Pancreas (tissue), 10 donors: ENCODE results near the gene MAGOH. TPM values are rescaled to one million over a fixed set of nuclear protein-coding genes. Genes with fewer than 3 reads are reported as not detected.

Experiments used
- ATAC-seq, 4 donors: fragments of 200-7000 bp; cut with Tn5 transposase; one replicate each; pipeline versions ENCODE4 v1.8.0 to v1.9.1; 2020; ENCODE audit warnings: mild to moderate bottlenecking in 4 of 4, moderate library complexity in 4 of 4
- DNase-seq, 6 donors: peaks; one replicate each; pipeline ENCODE4 v3.0.0-alpha.2; 2020
- FAIRE-seq: peaks from 2 replicates; lab custom pipeline; 2012; peaks lifted over from hg19 to GRCh38; lab: Jason Lieb, UNC
- H3K27ac ChIP-seq, 4 donors: fragments of 200-600 bp; sonication (generic); 1 replicate in 3 of 4; 2 replicates in 1 of 4; pipeline versions ENCODE4 v1.5.0 to v1.8.0; 2020
- H3K27me3 ChIP-seq, 4 donors: fragments of 200-600 bp; one replicate each; pipeline ENCODE4 v1.8.0; 2021
- H3K36me3 ChIP-seq, 3 donors: fragments of 200-600 bp; sonication (generic) in 1 of 3; one replicate each; pipeline versions ENCODE4 v1.5.0 to v1.8.0; 2020 to 2021
- H3K4me1 ChIP-seq, 3 donors: fragments of 200-600 bp; one replicate each; pipeline ENCODE4 v1.8.0; 2021
- H3K4me3 ChIP-seq, 4 donors: fragments of 200-600 bp; sonication (generic) in 2 of 4; one replicate each; pipeline versions ENCODE4 v1.5.0 to v1.8.0; 2020 to 2021
- H3K9me3 ChIP-seq, 4 donors: fragments of 200-600 bp; one replicate each; pipeline ENCODE4 v1.8.0; 2021
- WGBS, 2 donors: extraction: QIAGEN DNeasy Blood & Tissue Kit; methylation state at CpG; one replicate each; pipeline ENCODE4 v1.1.7; 2013; 5-methylcytosine and 5-hydroxymethylcytosine counted together
- intact Hi-C, 3 donors: fragments of 100-400 bp; cut with DNase I; formaldehyde crosslinking; loops; one replicate each; pipeline versions ENCODE4 v1.11.1 to v1.14.2; 2022
- polyA plus RNA-seq, 2 donors: library from polyadenylated mRNA; stranded (reverse); fragments of 200-250 nt; gene quantifications; one replicate each; pipeline ENCODE4 v1.2.3, GENCODE V29; 2013
- total RNA-seq, 6 donors: library from RNA; stranded (reverse); fragmentation: NEBNext Ultra II Directional in 4 of 6; extraction: Animal tissue kit (Norgen Biotek cat#: 25700) in 4 of 6; gene quantifications; one replicate each; pipeline versions ENCODE4 v1.2.1 to v1.2.4, GENCODE V29; 2021 to 2023
- TF ChIP-seq, protein P1 (sequence below), 4 donors: fragments of 200-600 bp; sonication (generic) in 3 of 4; IDR thresholded peaks; one replicate each; pipeline versions ENCODE4 v1.5.0 to v1.8.0; 2021; ENCODE audit warnings: antibody characterized with exemption in 4 of 4
- donor health status: healthy with polysubstance abuse.
- donor health status: DM: no; HTN: no; CAD: no; lungs with moderate emphysema.
- donor health status: DM: no; HTN: no; CAD: no.
- donor health status: control.
- donor health status: control.
- donor health status: Bipolar disorder and iron deficiency.
- donor health status: DM: yes; HTN: yes; CAD: no.
- donor health status: DM: no; HTN: no; CAD: no.
- donor health status: DM: no; HTN: no; CAD: no.
- donor health status: DM: yes; HTN: yes; CAD: no.

Gene MAGOH
- total and polyA plus RNA-seq, 8 donors: 7.8 to 56.3 (median 14.4) TPM

DNA sequence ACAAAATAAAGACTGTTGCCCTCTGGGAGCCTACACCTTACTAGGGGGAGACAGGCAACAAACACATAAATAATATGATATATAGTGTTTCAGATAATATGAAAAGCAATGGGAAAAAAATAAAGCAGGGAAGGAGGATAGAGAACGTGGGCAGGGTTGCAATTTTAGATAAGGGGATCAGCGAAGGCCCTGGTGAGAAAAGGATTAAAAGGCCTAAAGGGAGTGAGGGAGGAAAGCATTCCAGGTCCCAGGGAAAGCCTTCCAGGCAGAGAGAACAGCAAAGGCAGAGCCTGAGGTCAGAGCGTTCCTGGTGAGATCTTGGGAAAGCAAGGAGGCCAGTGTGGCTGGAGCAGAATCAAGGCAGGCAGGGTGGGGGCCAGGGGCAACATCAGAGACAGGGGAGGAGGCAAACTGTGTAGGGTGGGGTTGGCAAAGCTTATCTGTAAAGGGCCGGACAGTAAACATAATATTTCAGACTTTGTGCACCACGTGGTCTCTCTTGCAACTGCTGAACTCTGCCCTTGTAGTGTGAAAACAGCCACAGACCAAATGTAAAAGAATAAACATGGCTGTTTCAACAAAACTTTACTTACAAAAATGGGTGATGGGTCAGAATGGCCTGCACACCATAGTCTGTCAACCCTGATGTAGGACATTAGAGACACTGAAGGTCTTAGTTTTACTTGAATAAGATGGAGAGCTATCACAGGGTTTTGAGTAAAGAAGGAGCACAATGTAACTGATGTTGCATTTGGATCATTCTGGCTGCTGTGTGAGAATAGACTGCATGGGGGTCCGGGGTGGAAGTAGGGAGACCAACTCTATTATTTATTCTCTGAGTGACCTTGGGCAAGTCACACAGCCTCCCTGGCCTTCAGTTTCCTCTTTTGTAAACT lies 55.0 kb downstream of the MAGOH start:
- intact Hi-C loops: loop anchor here in 1 of 3 donors (10.0 kb wide), 2 partner anchors 269 to 479 kb away; no protein-coding TSS in a partner anchor
- peak in 2 of 6 donors; percentile 45 to 74 for DNase-seq

DNA sequence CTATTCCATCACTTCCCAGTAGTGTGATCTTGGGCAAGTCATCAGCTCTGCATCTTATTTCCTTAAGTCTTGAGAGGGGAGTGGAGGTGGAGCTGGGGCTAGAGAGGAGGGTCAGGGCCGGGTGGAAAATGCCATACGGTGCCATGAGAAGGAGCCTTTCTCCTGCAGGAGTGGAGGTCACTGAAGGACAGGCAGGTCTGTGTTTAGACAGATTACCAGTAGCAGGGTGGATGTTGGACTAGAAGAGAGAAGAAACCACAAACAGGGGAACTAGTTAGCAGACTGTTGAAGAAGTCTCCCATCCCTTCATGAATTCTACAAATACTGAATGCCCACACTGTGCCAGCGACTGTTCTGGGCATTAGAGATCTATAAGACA lies 55.6 kb downstream of the MAGOH start:
- intact Hi-C loops: loop anchor here in 1 of 3 donors (10.0 kb wide), 2 partner anchors 268 to 478 kb away; no protein-coding TSS in a partner anchor
- H3K9me3 ChIP-seq: no peaks in the 10 kb centered on the region
- 67 to 73% methylated on average over 3 of the region's 3 CpGs for WGBS, 2 donors
- FAIRE-seq (no peak), ATAC-seq (peak in 1 of 4 donors; percentile 2), DNase-seq (no peak)
- peaks cover 4 to 17% (median 5%) of the 10 kb centered on the region in 3 donors for H3K4me1 ChIP-seq
- no peak overlapping the region for H3K4me3 ChIP-seq
- no peaks in the 10 kb centered on the region for H3K36me3 ChIP-seq
- H3K27me3 ChIP-seq: no peaks in the 10 kb centered on the region
- TF ChIP-seq, protein P1, sequence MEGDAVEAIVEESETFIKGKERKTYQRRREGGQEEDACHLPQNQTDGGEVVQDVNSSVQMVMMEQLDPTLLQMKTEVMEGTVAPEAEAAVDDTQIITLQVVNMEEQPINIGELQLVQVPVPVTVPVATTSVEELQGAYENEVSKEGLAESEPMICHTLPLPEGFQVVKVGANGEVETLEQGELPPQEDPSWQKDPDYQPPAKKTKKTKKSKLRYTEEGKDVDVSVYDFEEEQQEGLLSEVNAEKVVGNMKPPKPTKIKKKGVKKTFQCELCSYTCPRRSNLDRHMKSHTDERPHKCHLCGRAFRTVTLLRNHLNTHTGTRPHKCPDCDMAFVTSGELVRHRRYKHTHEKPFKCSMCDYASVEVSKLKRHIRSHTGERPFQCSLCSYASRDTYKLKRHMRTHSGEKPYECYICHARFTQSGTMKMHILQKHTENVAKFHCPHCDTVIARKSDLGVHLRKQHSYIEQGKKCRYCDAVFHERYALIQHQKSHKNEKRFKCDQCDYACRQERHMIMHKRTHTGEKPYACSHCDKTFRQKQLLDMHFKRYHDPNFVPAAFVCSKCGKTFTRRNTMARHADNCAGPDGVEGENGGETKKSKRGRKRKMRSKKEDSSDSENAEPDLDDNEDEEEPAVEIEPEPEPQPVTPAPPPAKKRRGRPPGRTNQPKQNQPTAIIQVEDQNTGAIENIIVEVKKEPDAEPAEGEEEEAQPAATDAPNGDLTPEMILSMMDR (IDR thresholded peaks at IDR 0.05): no peak
- peak overlapping the region in 1 of 4 donors; percentile 53 for H3K27ac ChIP-seq

More for the DNA sequence above, 55.0 kb downstream of the MAGOH start:
- Histone ChIP-seq H3K36me3 (no peaks in the 10 kb centered on the region), H3K4me3 (no peak overlapping the region), H3K27ac (peak overlapping the region in 1 of 4 donors; percentile 53), H3K9me3 (no peaks in the 10 kb centered on the region), H3K27me3 (no peaks in the 10 kb centered on the region), H3K4me1 (peaks cover 4 to 17% (median 5%) of the 10 kb centered on the region in 3 donors)
- ATAC-seq: peak; percentile 49 to 89 (median 71)
- 37 to 43% methylated on average over 6 of the region's 6 CpGs for WGBS, 2 donors
- no peak for FAIRE-seq
- TF ChIP-seq, protein P1 (IDR thresholded peaks at IDR 0.05): no peak

DNA sequence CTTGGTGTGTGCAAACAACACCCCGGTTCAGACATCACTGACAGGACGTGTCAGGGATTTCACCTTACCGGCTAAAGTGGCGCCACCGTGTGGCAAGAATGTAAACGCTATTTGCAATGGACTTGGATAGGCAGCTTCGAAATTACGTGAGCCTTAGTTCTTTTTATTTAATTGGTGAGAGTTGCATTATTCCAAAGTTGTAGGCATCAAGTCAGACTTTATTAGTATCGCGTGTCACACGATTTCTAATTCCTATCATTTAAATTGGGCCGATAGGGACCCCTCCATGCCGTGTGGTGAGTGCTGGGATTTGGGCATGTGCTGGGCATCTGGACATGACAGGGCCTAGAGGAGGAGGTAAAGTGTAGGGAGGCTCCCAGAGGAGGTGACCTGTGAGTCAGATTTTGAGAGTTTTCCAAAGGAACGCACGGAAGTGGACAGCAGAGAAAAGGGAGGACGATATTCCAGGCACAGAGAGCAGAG lies 56.2 kb downstream of the MAGOH start:
- Histone ChIP-seq H3K36me3 (no peaks in the 10 kb centered on the region), H3K9me3 (no peaks in the 10 kb centered on the region), H3K27me3 (no peaks in the 10 kb centered on the region), H3K4me1 (peaks cover 7 to 22% (median 9%) of the 10 kb centered on the region in 3 donors), H3K27ac (no peak overlapping the region), H3K4me3 (no peak overlapping the region)
- peak; percentile 60 to 92 (median 83) for DNase-seq
- intact Hi-C loops: loop anchor here in 1 of 3 donors (10.0 kb wide), 2 partner anchors 267 to 477 kb away; no protein-coding TSS in a partner anchor
- WGBS, 2 donors: 20 to 22% methylated on average over 16 of the region's 16 CpGs
- TF ChIP-seq, protein P1 (IDR thresholded peaks at IDR 0.05): peak; percentile 69 to 89 (median 80)
- peak; percentile 65 to 78 (median 73) for ATAC-seq
- FAIRE-seq: peak; percentile 73

DNA sequence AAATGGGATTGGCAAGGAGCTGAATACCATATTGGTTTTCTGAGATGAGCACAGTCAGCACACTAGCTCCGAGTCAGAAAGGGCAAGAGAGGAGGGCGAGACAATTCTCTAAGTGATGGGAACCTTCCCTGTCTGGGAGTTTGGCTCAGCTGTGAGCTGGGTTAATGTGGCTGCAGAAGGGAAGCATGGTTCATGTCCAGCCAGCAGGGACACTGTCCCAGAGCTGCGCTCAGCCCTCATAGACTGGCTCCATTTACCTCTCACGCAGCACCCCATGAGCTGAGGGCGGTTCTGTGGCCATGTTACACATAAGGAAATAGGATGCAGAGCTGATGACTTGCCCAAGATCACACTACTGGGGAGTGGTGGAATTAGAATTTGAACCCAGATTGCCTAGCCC lies 57.4 kb downstream of the MAGOH start:
- 92 to 96% methylated on average over 5 of the region's 5 CpGs for WGBS, 2 donors
- FAIRE-seq (no peak), ATAC-seq (no peak), DNase-seq (no peak)
- intact Hi-C loops: loop anchor here in 1 of 3 donors (10.0 kb wide), 2 partner anchors 266 to 476 kb away; no protein-coding TSS in a partner anchor
- H3K9me3 ChIP-seq: no peaks in the 10 kb centered on the region
- peaks cover 19 to 34% (median 19%) of the 10 kb centered on the region in 3 donors for H3K4me1 ChIP-seq
- H3K27me3 ChIP-seq: no peaks in the 10 kb centered on the region
- no peak overlapping the region for H3K27ac ChIP-seq
- H3K36me3 ChIP-seq: no peaks in the 10 kb centered on the region
- no peak overlapping the region for H3K4me3 ChIP-seq
- TF ChIP-seq, protein P1 (IDR thresholded peaks at IDR 0.05): no peak
